Endothelial cell of umbilical vein (primary cell): ENCODE data around the gene PIEZO2. TPM values are rescaled to one million over a fixed set of nuclear protein-coding genes. Genes with fewer than 3 reads are reported as not detected.

Experiments
- BruUV-seq: library from RNA; stranded (reverse); fragments of 400-500 nt; replicated peaks from 2 replicates; lab custom pipeline; 2021; lab: Mats Ljungman, UMichigan
- CTCF ChIA-PET: fragments of 300-600, 350-600 bp; sonication (Branson Sonifier 250); formaldehyde crosslinking; loops from one replicate; lab custom pipeline; 2021; ENCODE audit warnings: antibody characterized with exemption, inconsistent platforms; lab: Charles Lee
- POLR2A ChIA-PET: fragments of 300-600, 350-600 bp; sonication (Branson Sonifier 250); formaldehyde crosslinking; loops from one replicate; lab custom pipeline; 2021; ENCODE audit warnings: antibody characterized with exemption, inconsistent platforms; lab: Charles Lee
- DNase-seq: peaks from one replicate; pipeline ENCODE4 v3.0.0-alpha.2; 2011; ENCODE audit warnings: low read depth, low spot score
- FAIRE-seq: peaks from 2 replicates; lab custom pipeline; 2011; peaks lifted over from hg19 to GRCh38; lab: Jason Lieb, UNC
- H2AFZ ChIP-seq: 2 replicates; pipeline ENCODE4 v1.6.0; 2012; ENCODE audit warnings: low read depth, low read length, control low read depth, inconsistent platforms
- H3K27ac ChIP-seq: 2 replicates; pipeline ENCODE4 v1.5.1; 2011; ENCODE audit warnings: low read depth, mild to moderate bottlenecking, control low read depth, low read length, moderate library complexity; ENCODE audit not compliant: insufficient read depth
- H3K27me3 ChIP-seq, 2 experiments: 2 replicates each; pipeline versions ENCODE4 v1.6.0 to v1.6.1; 2011; ENCODE audit warnings: low read length in 2 of 2, mixed read lengths in 1 of 2; ENCODE audit not compliant: control insufficient read depth in 2 of 2, insufficient read depth in 2 of 2
- H3K36me3 ChIP-seq, 2 experiments: 2 replicates in 1 of 2; 3 replicates in 1 of 2; pipeline ENCODE4 v1.5.1; 2011; ENCODE audit warnings: low read length in 2 of 2, mild to moderate bottlenecking in 1 of 2, moderate library complexity in 1 of 2; ENCODE audit not compliant: control insufficient read depth in 2 of 2, insufficient read depth in 2 of 2; ENCODE audit errors: extremely low read depth in 1 of 2
- H3K4me1 ChIP-seq: 3 replicates; pipeline ENCODE4 v1.5.1; 2011; ENCODE audit warnings: mild to moderate bottlenecking, low read length; ENCODE audit not compliant: control insufficient read depth, insufficient read depth; ENCODE audit errors: extremely low read depth
- H3K4me2 ChIP-seq: 2 replicates; pipeline ENCODE4 v1.6.1; 2011; ENCODE audit warnings: low read length, control low read depth, mixed read lengths; ENCODE audit not compliant: insufficient read depth
- H3K4me3 ChIP-seq, 3 experiments: fragments of 200-600 bp in 1 of 3; sonication (generic), shearing (Covaris generic) in 1 of 3; replicated peaks in 1 of 3; 2 replicates each; pipeline ENCODE4 v1.5.1; 2011 to 2016; ENCODE audit warnings: control low read depth in 3 of 3, low read length in 3 of 3, mild to moderate bottlenecking in 2 of 3, inconsistent platforms in 1 of 3, low read depth in 1 of 3, moderate library complexity in 1 of 3; ENCODE audit not compliant: insufficient read depth in 1 of 3
- H3K79me2 ChIP-seq: 2 replicates; pipeline ENCODE4 v1.6.0; 2012; ENCODE audit warnings: low read length, inconsistent platforms; ENCODE audit not compliant: control insufficient read depth, insufficient read depth
- H3K9ac ChIP-seq: replicated peaks from 2 replicates; pipeline ENCODE3; 2011; ENCODE audit warnings: low read length, control low read depth; ENCODE audit not compliant: insufficient read depth; ENCODE audit errors: extremely low read depth
- H3K9me1 ChIP-seq: replicated peaks from 3 replicates; pipeline ENCODE4 v1.6.0; 2011; ENCODE audit warnings: mild to moderate bottlenecking, low read length; ENCODE audit not compliant: control insufficient read depth, insufficient read depth; ENCODE audit errors: extremely low read depth
- H3K9me3 ChIP-seq: replicated peaks from 2 replicates; pipeline ENCODE4 v1.5.1; 2012; ENCODE audit warnings: low read length, inconsistent platforms; ENCODE audit not compliant: control insufficient read depth, insufficient read depth
- H4K20me1 ChIP-seq: replicated peaks from 2 replicates; pipeline ENCODE3; 2011; ENCODE audit warnings: mild to moderate bottlenecking, low read length; ENCODE audit not compliant: control insufficient read depth, insufficient read depth; ENCODE audit errors: extremely low read depth
- CTCF ChIP-seq, 2 donors: IDR thresholded peaks; 1 replicate in 1 of 2; 2 replicates in 1 of 2; pipeline ENCODE4 v1.5.1; 2011; ENCODE audit warnings: low read length in 2 of 2, mild to moderate bottlenecking in 2 of 2, moderate library complexity in 2 of 2, control low read depth in 1 of 2, inconsistent platforms in 1 of 2, low read depth in 1 of 2; ENCODE audit not compliant: insufficient read depth in 1 of 2; ENCODE audit errors: extremely low read depth in 1 of 2
- EZH2 ChIP-seq: IDR thresholded peaks from 2 replicates; pipeline ENCODE4 v1.6.1; 2012; ENCODE audit warnings: borderline replicate concordance, low read depth, mild to moderate bottlenecking, moderate library complexity, low read length, inconsistent platforms; ENCODE audit not compliant: severe bottlenecking
- FOS ChIP-seq: IDR thresholded peaks from 2 replicates; pipeline ENCODE4 v1.6.1; 2011; ENCODE audit warnings: mild to moderate bottlenecking, low read length, moderate library complexity, borderline replicate concordance; ENCODE audit not compliant: insufficient read depth
- GATA2 ChIP-seq: IDR thresholded peaks from 2 replicates; pipeline ENCODE4 v1.7.0; 2011; ENCODE audit warnings: low read depth, mild to moderate bottlenecking, moderate library complexity, mixed read lengths, low read length; ENCODE audit not compliant: insufficient read length, insufficient read depth
- JUN ChIP-seq: IDR thresholded peaks from 2 replicates; pipeline ENCODE4 v1.6.1; 2011; ENCODE audit warnings: borderline replicate concordance, low read depth; ENCODE audit not compliant: insufficient read length, insufficient read depth
- MYC ChIP-seq: IDR thresholded peaks from one replicate; pipeline ENCODE4 v1.6.1; 2011; ENCODE audit warnings: mild to moderate bottlenecking, low read depth, low read length
- POLR2A ChIP-seq: IDR thresholded peaks from 2 replicates; pipeline ENCODE4 v1.6.1; 2012; ENCODE audit warnings: low read depth, mild to moderate bottlenecking, control low read depth, low read length
- POLR2AphosphoS5 ChIP-seq: IDR thresholded peaks from 2 replicates; pipeline ENCODE4 v1.6.1; 2012; ENCODE audit warnings: low read depth, mild to moderate bottlenecking, control low read depth, low read length, moderate library complexity; ENCODE audit not compliant: insufficient read depth
- dilution Hi-C: fragments of 300-500 bp; cut with MboI; formaldehyde crosslinking; loops from one replicate; pipeline ENCODE4 v1.15.0; 2019; ENCODE audit warnings: low sequenced_read_pairs; ENCODE audit not compliant: extremely low pct_ligation_motif_present
- intact Hi-C: fragments of 100-400 bp; cut with micrococcal nuclease; formaldehyde crosslinking; loops from one replicate; pipeline ENCODE4 v1.10.0; 2022
- polyA plus RNA-seq, 4 experiments: library from polyadenylated mRNA; depleted of rRNA in 3 of 4; stranded (reverse) in 3 of 4; unstranded in 1 of 4; fragments of >200 nt; gene quantifications; 2 replicates each; pipeline versions ENCODE4 v1.2.1 to v1.2.3, GENCODE V29; 2011 to 2012; ENCODE audit warnings: missing spikeins in 1 of 4
- total RNA-seq: library from RNA; stranded (reverse); gene quantifications from 2 replicates; pipeline ENCODE4 v1.2.3, GENCODE V29; 2021
- TF ChIP-seq, protein P1 (sequence below): IDR thresholded peaks from 2 replicates; pipeline ENCODE4 v1.6.1; 2011; ENCODE audit not compliant: insufficient read depth, insufficient read length

PIEZO2 gene
- total and polyA plus RNA-seq, 2 donors (not counting 3 experiments of a cell fraction or from before 2014, with no cell fraction given) = 1.7 to 11.2 TPM

- TF ChIP-seq, protein P1, sequence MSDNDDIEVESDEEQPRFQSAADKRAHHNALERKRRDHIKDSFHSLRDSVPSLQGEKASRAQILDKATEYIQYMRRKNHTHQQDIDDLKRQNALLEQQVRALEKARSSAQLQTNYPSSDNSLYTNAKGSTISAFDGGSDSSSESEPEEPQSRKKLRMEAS = no peak
- TF ChIP-seq EZH2 = no peak
- Histone ChIP-seq H2AFZ (no peak overlapping the region), H3K27me3 (no peaks in the 10 kb centered on the region), H3K4me3 (no peak overlapping the region), H3K4me2 (no peak overlapping the region), H3K4me1 (no peaks in the 10 kb centered on the region), H3K79me2 (no peaks in the 10 kb centered on the region), H3K27ac (no peak overlapping the region), H3K9me1 (no peaks in the 10 kb centered on the region), H4K20me1 (no peaks in the 10 kb centered on the region), H3K36me3 (no peaks in the 10 kb centered on the region), H3K9me3 (no peaks in the 10 kb centered on the region), H3K9ac (no peak overlapping the region)
- no peak for FAIRE-seq
- BruUV-seq = no TSS peak
- dilution Hi-C loops (no loop called here), intact Hi-C loops (no loop called here)
- no peak for DNase-seq
- ChIA-PET CTCF (no interaction called here), POLR2A (no interaction called here)
These were observed 395.2 kb downstream of the PIEZO2 start for GRCh38 chr18:10754128-10754527.

DNA sequence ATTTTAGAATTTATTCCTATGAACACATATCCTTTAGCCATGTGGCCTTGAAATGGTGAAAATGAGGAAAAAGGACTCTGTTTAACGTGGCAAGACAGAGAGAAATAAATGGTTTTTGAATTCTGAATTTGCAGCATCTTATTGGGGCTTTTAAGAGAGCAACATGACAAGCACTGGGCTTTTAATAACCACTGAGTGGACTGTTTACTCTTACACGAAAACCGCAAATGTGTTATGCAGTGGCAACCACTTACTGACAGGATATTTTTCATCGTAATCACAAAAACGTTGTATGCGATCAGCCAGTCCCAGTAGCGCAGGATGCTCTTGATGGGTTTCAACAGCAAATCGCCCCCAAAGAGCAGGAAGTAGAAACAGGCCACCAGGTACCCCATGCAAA lies 397.0 kb downstream of the PIEZO2 start:
- no TSS peak for BruUV-seq
- H3K9me3 ChIP-seq = no peaks in the 10 kb centered on the region
- H2AFZ ChIP-seq = no peak overlapping the region
- no peaks in the 10 kb centered on the region for H3K4me1 ChIP-seq
- CTCF ChIA-PET = no interaction called here
- intact Hi-C loops = no loop called here
- H3K4me2 ChIP-seq = no peak overlapping the region
- H3K9ac ChIP-seq = no peak overlapping the region
- TF ChIP-seq GATA2 (no peak), MYC (no peak), JUN (no peak), EZH2 (no peak), FOS (no peak), CTCF (IDR thresholded peaks at IDR 0.05; ENCODE audit: extremely low read depth in 1 of 2, insufficient read depth in 1 of 2, low read depth in 1 of 2, low read length in 2 of 2) (no peak), POLR2AphosphoS5 (no peak), POLR2A (no peak)
- TF ChIP-seq, protein P1 = no peak
- H3K27me3 ChIP-seq = no peaks in the 10 kb centered on the region
- POLR2A ChIA-PET = no interaction called here
- dilution Hi-C loops = no loop called here
- H3K4me3 ChIP-seq = no peak overlapping the region
- H3K27ac ChIP-seq = no peak overlapping the region
- no peak for DNase-seq
- no peaks in the 10 kb centered on the region for H3K9me1 ChIP-seq
- no peak for FAIRE-seq
- no peaks in the 10 kb centered on the region for H3K79me2 ChIP-seq
- no peaks in the 10 kb centered on the region for H3K36me3 ChIP-seq
- no peaks in the 10 kb centered on the region for H4K20me1 ChIP-seq
